Uterus (tissue), 4 donors: ENCODE measurements around the gene INPP5B. TPM values are rescaled to one million over a fixed set of nuclear protein-coding genes. Genes with fewer than 3 reads are reported as not detected.
A peak's percentile ranks its signal among the peaks of the same experiment; 100 is the strongest.

Source experiments
- DNase-seq, 2 donors: peaks; one replicate each; pipeline ENCODE4 v3.0.0-alpha.2; 2019 to 2020
- H3K27ac ChIP-seq, 2 donors: fragments of 200-600 bp; sonication (generic); 1 replicate in 1 of 2; 2 replicates in 1 of 2; pipeline ENCODE4 v1.5.1; 2016 to 2018
- H3K27me3 ChIP-seq, 2 donors: fragments of 200-600 bp; sonication (generic); one replicate each; pipeline ENCODE4 v1.5.1; 2018 to 2019; ENCODE audit warnings: control low read depth in 1 of 2
- H3K36me3 ChIP-seq, 2 donors: fragments of 200-600 bp; sonication (generic); one replicate each; pipeline ENCODE4 v1.5.1; 2019; ENCODE audit warnings: control low read depth in 1 of 2
- H3K4me1 ChIP-seq, 2 donors: fragments of 200-600 bp; sonication (generic); one replicate each; pipeline ENCODE4 v1.5.1; 2018 to 2019; ENCODE audit warnings: control low read depth in 1 of 2
- H3K4me3 ChIP-seq, 2 donors: fragments of 200-600 bp; sonication (generic); 1 replicate in 1 of 2; 2 replicates in 1 of 2; pipeline ENCODE4 v1.5.1; 2018 to 2019; ENCODE audit warnings: mild to moderate bottlenecking in 1 of 2
- H3K9me3 ChIP-seq, 2 donors: fragments of 200-600 bp; sonication (generic); one replicate each; pipeline ENCODE4 v1.5.1; 2019; ENCODE audit warnings: control low read depth in 1 of 2
- CTCF ChIP-seq, 4 experiments: fragments of 200-600 bp in 2 of 4; fragments of 450-650 bp in 2 of 4; sonication (generic) in 2 of 4; IDR thresholded peaks; one replicate each; pipeline ENCODE4 v1.5.1; 2016 to 2019; ENCODE audit warnings: antibody characterized with exemption in 4 of 4, mild to moderate bottlenecking in 2 of 4, moderate library complexity in 1 of 4
- POLR2A ChIP-seq, 2 donors: fragments of 450-650 bp; IDR thresholded peaks; one replicate each; pipeline ENCODE4 v1.6.1; 2016; ENCODE audit warnings: antibody characterized with exemption in 2 of 2, mild to moderate bottlenecking in 1 of 2, moderate library complexity in 1 of 2
- intact Hi-C: fragments of 100-400 bp; cut with DNase I; formaldehyde crosslinking; loops from one replicate; pipeline ENCODE4 v1.15.1; 2023; ENCODE audit warnings: low total_unique reads
- total RNA-seq, 4 donors: library from RNA; depleted of rRNA in 3 of 4; stranded (reverse); fragments of >200 nt in 3 of 4; gene quantifications; one replicate each; pipeline versions ENCODE4 v1.1.0 to v1.2.4, GENCODE V29; 2014 to 2023
- donor health status: DM: yes; HTN: yes; CAD: no.

INPP5B gene
- total RNA-seq, 4 donors from 2014 or later, result 20.2 to 79.4 (median 46.8) TPM

GRCh38 chr1:37862330-37862729, 84.5 kb downstream of the INPP5B start:
- TF ChIP-seq CTCF (IDR thresholded peaks at IDR 0.05), result no peak
- no peak for TF ChIP-seq POLR2A (IDR thresholded peaks at IDR 0.05)
- no peak for DNase-seq
- H3K4me1 ChIP-seq, result peaks cover 4 to 8% of the 10 kb centered on the region in 2 donors
- intact Hi-C loops, result no loop called here
- no peak overlapping the region for H3K27ac ChIP-seq
- no peaks in the 10 kb centered on the region for H3K36me3 ChIP-seq
- no peaks in the 10 kb centered on the region for H3K27me3 ChIP-seq
- H3K4me3 ChIP-seq, result no peak overlapping the region
- no peaks in the 10 kb centered on the region for H3K9me3 ChIP-seq

- H3K27ac ChIP-seq, result no peak overlapping the region
- H3K27me3 ChIP-seq, result no peaks in the 10 kb centered on the region
- TF ChIP-seq CTCF (IDR thresholded peaks at IDR 0.05) (no peak), POLR2A (IDR thresholded peaks at IDR 0.05) (no peak)
- no peak overlapping the region for H3K4me3 ChIP-seq
- no peaks in the 10 kb centered on the region for H3K36me3 ChIP-seq
- intact Hi-C loops, result no loop called here
- H3K4me1 ChIP-seq, result peaks cover 4 to 8% of the 10 kb centered on the region in 2 donors
- no peak for DNase-seq
- H3K9me3 ChIP-seq, result no peaks in the 10 kb centered on the region
Observed at GRCh38 chr1:37861151-37861550, 85.7 kb downstream of the INPP5B start.

GRCh38 chr1:37860346-37860666, 86.5 kb downstream of the INPP5B start:
- H3K4me3 ChIP-seq, result peak overlapping the region; percentile 86 to 93
- H3K36me3 ChIP-seq, result no peaks in the 10 kb centered on the region
- H3K27ac ChIP-seq, result peak overlapping the region; percentile 85 to 92
- intact Hi-C loops, result no loop called here
- DNase-seq, result no peak
- H3K4me1 ChIP-seq, result peaks cover 4 to 8% of the 10 kb centered on the region in 2 donors
- TF ChIP-seq CTCF (IDR thresholded peaks at IDR 0.05), result peak in 1 of 4 experiments; percentile 2
- TF ChIP-seq POLR2A (IDR thresholded peaks at IDR 0.05), result no peak
- no peaks in the 10 kb centered on the region for H3K27me3 ChIP-seq
- H3K9me3 ChIP-seq, result no peaks in the 10 kb centered on the region

- intact Hi-C loops, result no loop called here
- Histone ChIP-seq H3K36me3 (no peaks in the 10 kb centered on the region), H3K27me3 (no peaks in the 10 kb centered on the region), H3K27ac (peak within 1 kb of the TSS; percentile 85 to 92), H3K4me3 (peak within 1 kb of the TSS; percentile 86 to 93), H3K4me1 (peaks cover 4 to 8% of the 10 kb centered on the region in 2 donors), H3K9me3 (no peaks in the 10 kb centered on the region)
- peak; percentile 80 to 93 (median 84) for TF ChIP-seq CTCF (IDR thresholded peaks at IDR 0.05)
- peak; percentile 57 to 84 for TF ChIP-seq POLR2A (IDR thresholded peaks at IDR 0.05)
- peak; percentile 97 for DNase-seq
Observed at GRCh38 chr1:37859507-37860345, 87.1 kb downstream of the INPP5B start, which contains the start of gene MTF1. TSS of gene MTF1 (minus strand) at chr1:37859592. CDS start at chr1:37857658, 1,934 bp downstream.

GRCh38 chr1:37858931-37859506, 87.8 kb downstream of the INPP5B start:
- H3K4me1 ChIP-seq, result peaks cover 4 to 8% of the 10 kb centered on the region in 2 donors
- intact Hi-C loops, result no loop called here

More at GRCh38 chr1:37858931-37859506, 87.8 kb downstream of the INPP5B start:
- TF ChIP-seq POLR2A (IDR thresholded peaks at IDR 0.05), result no peak
- TF ChIP-seq CTCF (IDR thresholded peaks at IDR 0.05), result no peak
- peak overlapping the region; percentile 85 to 92 for H3K27ac ChIP-seq
- no peak for DNase-seq
- H3K27me3 ChIP-seq, result no peaks in the 10 kb centered on the region
- no peaks in the 10 kb centered on the region for H3K36me3 ChIP-seq
- peak overlapping the region; percentile 86 to 93 for H3K4me3 ChIP-seq
- H3K9me3 ChIP-seq, result no peaks in the 10 kb centered on the region
